GM23338 (cell line): Measurements from ENCODE around the gene PFN1. TPM values are rescaled to one million over a fixed set of nuclear protein-coding genes. Genes with fewer than 3 reads are reported as not detected.

Source experiments
- ATAC-seq: fragments of 200-7000 bp; cut with Tn5 transposase; 3 replicates; pipeline ENCODE4 v1.9.1; 2020
- DNase-seq: peaks from one replicate; pipeline ENCODE4 v3.0.0-alpha.2; 2015; ENCODE audit warnings: low spot score
- H2AFZ ChIP-seq: fragments of 200-600 bp; sonication (generic); 2 replicates; pipeline ENCODE4 v1.8.0; 2016; ENCODE audit warnings: antibody characterized with exemption, mild to moderate bottlenecking, moderate library complexity
- H3F3A ChIP-seq: fragments of 200-600 bp; sonication (generic); replicated peaks from 2 replicates; pipeline ENCODE4 v1.8.0; 2017; ENCODE audit warnings: antibody characterized with exemption, mixed run types, low read depth
- H3K27ac ChIP-seq: fragments of 200-600 bp; sonication (generic); 2 replicates; pipeline ENCODE4 v1.6.1; 2016; ENCODE audit warnings: low read depth
- H3K27me3 ChIP-seq: fragments of 200-600 bp; sonication (generic); 2 replicates; pipeline ENCODE4 v1.8.0; 2016; ENCODE audit warnings: mild to moderate bottlenecking, mixed run types, moderate library complexity; ENCODE audit not compliant: insufficient read depth
- H3K36me3 ChIP-seq: fragments of 200-600 bp; sonication (generic); 2 replicates; pipeline ENCODE4 v1.8.0; 2016; ENCODE audit warnings: mild to moderate bottlenecking; ENCODE audit not compliant: insufficient read depth
- H3K4me1 ChIP-seq: fragments of 200-600 bp; sonication (generic); 2 replicates; pipeline ENCODE4 v1.8.0; 2016; ENCODE audit warnings: mild to moderate bottlenecking, moderate library complexity; ENCODE audit not compliant: insufficient read depth
- H3K4me2 ChIP-seq: fragments of 200-600 bp; sonication (generic); 2 replicates; pipeline ENCODE4 v1.7.1; 2017; ENCODE audit warnings: mixed run types
- H3K4me3 ChIP-seq: fragments of 200-600 bp; sonication (generic); 2 replicates; pipeline ENCODE4 v1.6.1; 2016; ENCODE audit warnings: mixed run types
- H3K79me2 ChIP-seq: fragments of 200-600 bp; sonication (generic); replicated peaks from 2 replicates; pipeline ENCODE4 v1.8.0; 2017; ENCODE audit warnings: mild to moderate bottlenecking; ENCODE audit not compliant: insufficient read depth
- H3K9me2 ChIP-seq: fragments of 200-600 bp; sonication (generic); 2 replicates; pipeline ENCODE4 v1.8.0; 2017; ENCODE audit not compliant: insufficient read depth
- H4K20me1 ChIP-seq: fragments of 200-600 bp; sonication (generic); replicated peaks from 2 replicates; pipeline ENCODE4 v1.8.0; 2017; ENCODE audit warnings: mild to moderate bottlenecking; ENCODE audit not compliant: insufficient read depth
- H3K27ac Mint-ChIP-seq: 2 replicates; pipeline ENCODE4 v1.8.0; 2020; ENCODE audit warnings: inconsistent platforms, mild to moderate bottlenecking, moderate library complexity, mixed read lengths
- H3K27me3 Mint-ChIP-seq: 3 replicates; pipeline ENCODE4 v1.8.0; 2022; ENCODE audit warnings: low read depth, mild to moderate bottlenecking, moderate library complexity, mixed read lengths, inconsistent platforms; ENCODE audit not compliant: insufficient read depth, poor library complexity
- H3K36me3 Mint-ChIP-seq: 3 replicates; pipeline ENCODE4 v1.8.0; 2021; ENCODE audit warnings: low read depth, mild to moderate bottlenecking, inconsistent platforms, moderate library complexity, mixed read lengths
- H3K4me1 Mint-ChIP-seq: 3 replicates; pipeline ENCODE4 v1.8.0; 2020; ENCODE audit warnings: mild to moderate bottlenecking, inconsistent platforms, mixed read lengths
- H3K4me3 Mint-ChIP-seq: 3 replicates; pipeline ENCODE4 v1.8.0; 2021; ENCODE audit warnings: moderate library complexity, mild to moderate bottlenecking, inconsistent platforms, mixed read lengths
- H3K9me3 Mint-ChIP-seq: 3 replicates; pipeline ENCODE4 v1.8.0; 2020; ENCODE audit warnings: moderate library complexity, mild to moderate bottlenecking, inconsistent platforms, mixed read lengths
- EZH2phosphoT487 ChIP-seq: fragments of 200-600 bp; sonication (generic); IDR thresholded peaks from one replicate; pipeline ENCODE4 v1.8.1; 2018; ENCODE audit warnings: antibody characterized with exemption; ENCODE audit not compliant: unreplicated experiment
- ZNF462 ChIP-seq: fragments of 250-450 bp; sonication (Bioruptor Pico); IDR thresholded peaks from 2 replicates; pipeline ENCODE4 v1.5.0; 2020; ENCODE audit warnings: mild to moderate bottlenecking, moderate library complexity
- polyA plus RNA-seq: library from polyadenylated mRNA; unstranded; fragments of >200 nt; fragmentation: Nextera tagmentation; extraction: Ambion mirVana; gene quantifications from 2 replicates; pipeline ENCODE4 v1.2.1, GENCODE V29; 2016
- total RNA-seq: library from RNA; depleted of rRNA; stranded (reverse); fragments of >200 nt; shearing (Covaris generic); gene quantifications from 2 replicates; pipeline ENCODE4 v1.2.3, GENCODE V29; 2014
- TF ChIP-seq, protein P1 (sequence below), 2 experiments: fragments of 200-600 bp in 1 of 2; sonication (generic) in 1 of 2; conservative IDR thresholded peaks; 2 replicates each; pipeline versions ENCODE4 v1.5.1 to v1.6.1; 2016 to 2017; ENCODE audit warnings: antibody characterized with exemption in 2 of 2, low read depth in 2 of 2, mild to moderate bottlenecking in 2 of 2, moderate library complexity in 1 of 2

PFN1 gene
- total and polyA plus RNA-seq, 2 experiments from 2014 or later = 2,002 to 3,709 TPM

- TF ChIP-seq ZNF462 (CRISPR knock-in tag) = no peak
Measured at GRCh38 chr17:4898927-4899326, 49.4 kb downstream of the PFN1 start (continued).

GRCh38 chr17:4898351-4898750 is 50.0 kb downstream of the PFN1 start:
- peaks cover 31% of the 10 kb centered on the region for H3K27me3 Mint-ChIP-seq
- ATAC-seq (no peak), DNase-seq (no peak)
- peak overlapping the region; percentile 95 for H3K4me2 ChIP-seq
- H3K4me1 Mint-ChIP-seq = peaks cover 21% of the 10 kb centered on the region
- no peaks in the 10 kb centered on the region for H3K79me2 ChIP-seq
- peaks cover 14% of the 10 kb centered on the region; the same call in 2 of the 3 replicates for H3K36me3 Mint-ChIP-seq
- H4K20me1 ChIP-seq = no peaks in the 10 kb centered on the region
- H3K4me3 ChIP-seq = peak overlapping the region; percentile 77; the same call in 1 of the 2 replicates
- H3F3A ChIP-seq = peaks cover 37% of the 10 kb centered on the region
- no peaks in the 10 kb centered on the region for H3K9me3 Mint-ChIP-seq
- TF ChIP-seq EZH2phosphoT487 = no peak
- TF ChIP-seq, protein P1, sequence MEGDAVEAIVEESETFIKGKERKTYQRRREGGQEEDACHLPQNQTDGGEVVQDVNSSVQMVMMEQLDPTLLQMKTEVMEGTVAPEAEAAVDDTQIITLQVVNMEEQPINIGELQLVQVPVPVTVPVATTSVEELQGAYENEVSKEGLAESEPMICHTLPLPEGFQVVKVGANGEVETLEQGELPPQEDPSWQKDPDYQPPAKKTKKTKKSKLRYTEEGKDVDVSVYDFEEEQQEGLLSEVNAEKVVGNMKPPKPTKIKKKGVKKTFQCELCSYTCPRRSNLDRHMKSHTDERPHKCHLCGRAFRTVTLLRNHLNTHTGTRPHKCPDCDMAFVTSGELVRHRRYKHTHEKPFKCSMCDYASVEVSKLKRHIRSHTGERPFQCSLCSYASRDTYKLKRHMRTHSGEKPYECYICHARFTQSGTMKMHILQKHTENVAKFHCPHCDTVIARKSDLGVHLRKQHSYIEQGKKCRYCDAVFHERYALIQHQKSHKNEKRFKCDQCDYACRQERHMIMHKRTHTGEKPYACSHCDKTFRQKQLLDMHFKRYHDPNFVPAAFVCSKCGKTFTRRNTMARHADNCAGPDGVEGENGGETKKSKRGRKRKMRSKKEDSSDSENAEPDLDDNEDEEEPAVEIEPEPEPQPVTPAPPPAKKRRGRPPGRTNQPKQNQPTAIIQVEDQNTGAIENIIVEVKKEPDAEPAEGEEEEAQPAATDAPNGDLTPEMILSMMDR (conservative IDR thresholded peaks at IDR 0.05; ENCODE audit: low read depth in 2 of 2) = no peak
- no peaks in the 10 kb centered on the region for H3K9me2 ChIP-seq
- no peak overlapping the region for H2AFZ ChIP-seq
- H3K27me3 ChIP-seq = peaks cover 9% of the 10 kb centered on the region
- no peaks in the 10 kb centered on the region; the same call in 1 of the 2 replicates for H3K36me3 ChIP-seq
- 0 out of 2 replicates have a peak, but pooled peaks cover 5% of the 10 kb centered on the region for H3K4me1 ChIP-seq
- H3K27ac Mint-ChIP-seq = peak overlapping the region; percentile 74; the same call in 1 of the 2 replicates
- H3K4me3 Mint-ChIP-seq = peak overlapping the region; percentile 72
- H3K27ac ChIP-seq = no peak overlapping the region
